NAMALWA (cell line): Measurements from ENCODE around the gene FARSA.
"Not testable (repeated sequence)": the region's sequence is repeated elsewhere in the genome, so short reads cannot be mapped to it uniquely, and the experiment has no call there.

Experiments
- DNase-seq: peaks from one replicate; pipeline ENCODE4 v3.0.0-alpha.2; 2015; ENCODE audit warnings: low spot score

Gene FARSA

GRCh38 chr19:12953799-12954611, 20.5 kb upstream of the FARSA start:
- DNase-seq: no peak

DNA sequence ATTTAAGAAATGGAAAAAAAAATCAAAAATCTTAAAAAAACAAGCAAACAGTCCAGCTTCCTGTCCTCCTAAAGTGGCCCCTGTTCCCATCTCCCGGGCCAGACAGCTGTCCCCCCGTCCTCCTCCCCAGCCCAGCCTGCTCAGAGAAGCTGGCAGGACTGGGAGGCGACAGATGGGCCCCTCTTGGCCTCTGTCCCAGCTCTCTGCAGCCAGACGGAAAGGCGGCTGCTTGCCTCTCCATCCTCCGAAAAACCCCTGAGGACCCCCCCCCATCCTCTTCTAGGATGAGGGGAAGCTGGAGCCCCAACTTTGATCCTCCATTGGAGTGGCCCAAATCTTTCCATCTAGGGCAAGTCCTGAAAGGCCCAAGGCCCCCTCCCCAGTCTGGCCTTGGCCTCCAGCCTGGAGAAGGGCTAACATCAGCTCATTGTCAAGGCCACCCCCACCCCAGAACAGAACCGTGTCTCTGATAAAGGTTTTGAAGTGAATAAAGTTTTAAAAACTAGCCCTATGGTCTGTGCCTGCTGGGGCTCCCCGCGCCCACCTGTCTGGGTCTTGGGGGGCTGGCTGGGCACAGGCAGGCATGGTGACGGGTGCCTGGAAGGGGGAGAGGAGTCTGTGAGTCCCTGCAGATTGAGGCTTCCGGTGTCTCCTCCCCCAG, 19.8 kb upstream of the FARSA start:
- DNase-seq: no peak

- DNase-seq: no peak
Measured at GRCh38 chr19:12952488-12953137, 19.1 kb upstream of the FARSA start.

DNA sequence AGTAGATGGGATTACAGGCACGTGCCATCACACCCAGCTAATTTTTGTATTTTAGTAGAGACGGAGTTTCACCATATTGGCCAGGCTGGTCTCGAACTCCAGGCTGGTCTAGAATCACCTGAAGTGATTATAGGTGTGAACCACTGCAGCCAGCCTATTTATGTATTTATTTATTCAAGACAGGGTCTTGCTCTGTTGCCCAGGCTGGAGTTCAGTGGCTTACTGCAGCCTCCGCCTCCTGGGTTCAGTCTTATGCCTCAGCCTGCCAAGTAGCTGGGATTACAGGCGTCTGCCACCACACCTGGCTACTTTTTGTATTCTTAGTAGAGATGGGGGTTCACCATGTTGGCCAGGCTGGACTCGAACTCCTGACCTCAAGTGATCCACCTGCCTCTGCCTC, 18.5 kb upstream of the FARSA start:
- not testable (repeated sequence) for DNase-seq

- no peak for DNase-seq
Measured at GRCh38 chr19:12949363-12950283, 16.1 kb upstream of the FARSA start.

GRCh38 chr19:12948612-12949362, 15.3 kb upstream of the FARSA start:
- DNase-seq: no peak

DNA sequence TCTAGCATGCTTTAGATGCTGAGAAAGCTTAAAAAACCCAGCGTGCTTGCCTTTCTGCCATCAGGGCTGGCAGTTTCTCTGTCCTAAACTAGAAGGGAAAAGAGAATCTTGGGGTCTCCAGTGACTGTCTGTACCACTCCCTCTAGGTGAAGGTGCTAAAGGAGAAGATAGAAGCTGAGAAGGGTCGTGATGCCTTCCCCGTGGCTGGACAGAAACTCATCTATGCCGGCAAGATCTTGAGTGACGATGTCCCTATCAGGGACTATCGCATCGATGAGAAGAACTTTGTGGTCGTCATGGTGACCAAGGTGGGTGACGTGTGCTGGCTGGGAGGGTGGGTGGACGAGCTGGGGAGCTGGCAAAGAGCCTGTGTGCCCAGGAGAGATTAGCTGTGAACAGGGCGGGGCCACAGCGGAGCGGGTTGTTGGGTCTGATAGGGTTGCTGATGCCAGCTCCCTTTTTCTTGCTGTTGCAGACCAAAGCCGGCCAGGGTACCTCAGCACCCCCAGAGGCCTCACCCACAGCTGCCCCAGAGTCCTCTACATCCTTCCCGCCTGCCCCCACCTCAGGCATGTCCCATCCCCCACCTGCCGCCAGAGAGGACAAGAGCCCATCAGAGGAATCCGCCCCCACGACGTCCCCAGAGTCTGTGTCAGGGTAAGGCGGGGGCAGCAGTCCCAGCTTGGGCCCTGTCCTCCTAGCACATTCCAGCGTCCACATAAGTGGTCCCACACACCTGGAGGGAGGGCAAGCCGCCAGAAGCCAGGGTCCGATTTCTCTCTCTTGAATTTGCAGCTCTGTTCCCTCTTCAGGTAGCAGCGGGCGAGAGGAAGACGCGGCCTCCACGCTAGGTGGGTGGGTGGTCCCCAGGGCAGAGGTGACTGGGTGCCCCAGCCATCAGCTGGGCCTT, 14.4 kb upstream of the FARSA start:
- no peak for DNase-seq

- no peak for DNase-seq
Measured at GRCh38 chr19:12946731-12947496, 13.4 kb upstream of the FARSA start.

DNA sequence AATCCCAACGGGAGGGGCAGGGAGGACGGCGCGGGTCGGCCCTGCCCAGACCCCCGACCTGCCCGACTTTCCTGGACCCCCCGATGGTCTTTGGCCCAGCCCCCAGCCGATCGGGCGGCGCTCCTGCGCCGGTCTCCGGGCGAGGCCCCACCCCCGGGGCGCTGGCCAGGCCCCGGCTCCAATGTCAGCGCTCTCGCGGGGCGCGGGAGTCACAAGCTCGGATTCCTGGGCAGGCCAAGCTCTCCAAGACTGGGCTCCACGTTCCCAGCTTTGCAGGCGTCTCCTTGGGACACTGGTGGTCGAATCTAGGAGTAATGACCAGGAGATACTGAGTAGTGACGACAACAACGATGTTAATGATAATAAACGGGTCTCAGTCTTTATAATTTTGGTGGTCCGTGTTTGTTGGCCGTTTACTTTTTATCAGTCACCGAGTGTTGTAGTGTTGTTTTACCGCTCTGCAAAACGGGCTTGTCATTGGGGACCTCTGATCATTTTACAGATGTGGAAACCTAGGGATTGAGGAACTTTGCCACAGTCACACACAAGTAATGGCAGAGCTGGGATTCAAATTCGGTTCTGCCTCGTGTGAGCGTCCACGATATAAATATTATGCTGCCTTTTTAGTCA, 12.7 kb upstream of the FARSA start:
- peak; percentile 81 for DNase-seq

- peak; percentile 99 for DNase-seq
Measured at GRCh38 chr19:12945479-12946091, 12.1 kb upstream of the FARSA start, which contains the start of gene RAD23A. RAD23A (plus strand) TSS chr19:12945862; CDS start chr19:12945949, 87 bp downstream.

DNA sequence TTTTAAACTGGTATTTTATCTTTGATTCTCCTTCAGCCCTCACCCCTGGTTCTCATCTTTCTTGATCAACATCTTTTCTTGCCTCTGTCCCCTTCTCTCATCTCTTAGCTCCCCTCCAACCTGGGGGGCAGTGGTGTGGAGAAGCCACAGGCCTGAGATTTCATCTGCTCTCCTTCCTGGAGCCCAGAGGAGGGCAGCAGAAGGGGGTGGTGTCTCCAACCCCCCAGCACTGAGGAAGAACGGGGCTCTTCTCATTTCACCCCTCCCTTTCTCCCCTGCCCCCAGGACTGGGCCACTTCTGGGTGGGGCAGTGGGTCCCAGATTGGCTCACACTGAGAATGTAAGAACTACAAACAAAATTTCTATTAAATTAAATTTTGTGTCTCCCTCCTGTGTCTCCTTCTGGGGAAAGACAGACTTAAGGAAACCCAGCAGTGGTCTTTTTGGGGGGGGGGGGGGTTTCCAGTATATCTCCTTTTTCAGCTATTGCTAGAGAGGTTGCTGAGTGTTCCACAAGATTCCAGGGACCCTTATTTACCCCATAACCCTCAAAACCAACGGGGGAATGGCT, 10.7 kb upstream of the FARSA start:
- DNase-seq: no peak

GRCh38 chr19:12943437-12944044, 10.0 kb upstream of the FARSA start:
- DNase-seq: no peak

- no peak for DNase-seq
Measured at GRCh38 chr19:12940897-12941296, 7.4 kb upstream of the FARSA start.

GRCh38 chr19:12939975-12940423, 6.5 kb upstream of the FARSA start:
- DNase-seq: no peak

GRCh38 chr19:12938779-12939601, 5.5 kb upstream of the FARSA start:
- DNase-seq: peak; percentile 67
